Testis (tissue), 2 donors: ENCODE data around the gene RBM3.

Experiments
- POLR2A ChIP-seq: fragments of 450-650 bp; IDR thresholded peaks from one replicate; pipeline ENCODE4 v1.6.1; 2017; ENCODE audit warnings: antibody characterized with exemption, mild to moderate bottlenecking, moderate library complexity
- TF ChIP-seq, protein P1 (sequence below), 3 experiments: fragments of 450-650 bp in 2 of 3; fragments of 200-600 bp in 1 of 3; sonication (generic) in 1 of 3; IDR thresholded peaks; one replicate each; pipeline ENCODE4 v1.5.1; 2016 to 2019; ENCODE audit warnings: antibody characterized with exemption in 3 of 3, mild to moderate bottlenecking in 2 of 3, moderate library complexity in 1 of 3

DNA sequence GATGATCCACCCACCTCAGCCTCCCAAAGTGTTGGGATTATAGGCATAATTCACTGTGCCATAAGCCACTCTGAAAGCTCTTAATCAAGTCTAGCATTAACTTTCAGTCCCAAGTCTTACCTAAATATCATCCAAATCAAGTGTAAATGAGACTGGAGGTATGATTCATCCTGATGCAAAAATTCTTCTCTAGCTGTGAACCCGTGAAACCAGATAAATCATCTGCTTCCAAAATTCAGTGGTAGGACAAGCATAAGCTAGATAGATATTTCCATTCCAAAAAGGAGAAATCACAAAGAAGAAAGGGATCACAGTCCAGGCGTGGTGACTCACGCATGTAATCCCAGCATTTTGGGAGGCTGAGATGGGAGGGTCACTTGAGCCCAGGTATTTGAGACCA lies 43.5 kb upstream of the RBM3 start:
- TF ChIP-seq POLR2A: no peak
- TF ChIP-seq, protein P1, sequence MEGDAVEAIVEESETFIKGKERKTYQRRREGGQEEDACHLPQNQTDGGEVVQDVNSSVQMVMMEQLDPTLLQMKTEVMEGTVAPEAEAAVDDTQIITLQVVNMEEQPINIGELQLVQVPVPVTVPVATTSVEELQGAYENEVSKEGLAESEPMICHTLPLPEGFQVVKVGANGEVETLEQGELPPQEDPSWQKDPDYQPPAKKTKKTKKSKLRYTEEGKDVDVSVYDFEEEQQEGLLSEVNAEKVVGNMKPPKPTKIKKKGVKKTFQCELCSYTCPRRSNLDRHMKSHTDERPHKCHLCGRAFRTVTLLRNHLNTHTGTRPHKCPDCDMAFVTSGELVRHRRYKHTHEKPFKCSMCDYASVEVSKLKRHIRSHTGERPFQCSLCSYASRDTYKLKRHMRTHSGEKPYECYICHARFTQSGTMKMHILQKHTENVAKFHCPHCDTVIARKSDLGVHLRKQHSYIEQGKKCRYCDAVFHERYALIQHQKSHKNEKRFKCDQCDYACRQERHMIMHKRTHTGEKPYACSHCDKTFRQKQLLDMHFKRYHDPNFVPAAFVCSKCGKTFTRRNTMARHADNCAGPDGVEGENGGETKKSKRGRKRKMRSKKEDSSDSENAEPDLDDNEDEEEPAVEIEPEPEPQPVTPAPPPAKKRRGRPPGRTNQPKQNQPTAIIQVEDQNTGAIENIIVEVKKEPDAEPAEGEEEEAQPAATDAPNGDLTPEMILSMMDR (IDR thresholded peaks at IDR 0.05): no peak
